Heart right ventricle (tissue), 16 donors: Measurements from ENCODE around the gene RGL4. TPM values are rescaled to one million over a fixed set of nuclear protein-coding genes. Genes with fewer than 3 reads are reported as not detected.
"Not testable (repeated sequence)": the region's sequence is repeated elsewhere in the genome, so short reads cannot be mapped to it uniquely, and the experiment has no call there.

Experiments
- ATAC-seq, 8 donors: fragments of 200-7000 bp; cut with Tn5 transposase; one replicate each; pipeline ENCODE4 v1.9.1; 2020; ENCODE audit warnings: mild to moderate bottlenecking in 8 of 8, moderate library complexity in 8 of 8, moderate number of reproducible peaks in 1 of 8
- DNase-seq, 2 donors: peaks; one replicate each; pipeline ENCODE4 v3.0.0-alpha.2; 2020
- H3K27ac ChIP-seq, 10 donors: fragments of 200-600 bp; sonication (generic) in 2 of 10; one replicate each; pipeline versions ENCODE4 v1.5.0 to v1.8.0; 2020 to 2022; ENCODE audit warnings: mild to moderate bottlenecking in 3 of 10
- H3K27me3 ChIP-seq, 7 donors: fragments of 200-600 bp; one replicate each; pipeline ENCODE4 v1.8.0; 2021 to 2022; ENCODE audit warnings: mild to moderate bottlenecking in 2 of 7
- H3K36me3 ChIP-seq, 9 donors: fragments of 200-600 bp; sonication (generic) in 1 of 9; one replicate each; pipeline versions ENCODE4 v1.5.0 to v1.8.0; 2020 to 2022; ENCODE audit warnings: mild to moderate bottlenecking in 2 of 9
- H3K4me1 ChIP-seq, 9 donors: fragments of 200-600 bp; sonication (generic) in 1 of 9; one replicate each; pipeline versions ENCODE4 v1.5.0 to v1.8.0; 2020 to 2022; ENCODE audit warnings: mild to moderate bottlenecking in 4 of 9
- H3K4me3 ChIP-seq, 10 donors: fragments of 200-600 bp; sonication (generic) in 2 of 10; one replicate each; pipeline versions ENCODE4 v1.5.0 to v1.8.0; 2020 to 2022; ENCODE audit warnings: mild to moderate bottlenecking in 7 of 10, moderate library complexity in 2 of 10
- H3K9me3 ChIP-seq, 11 donors: fragments of 200-600 bp in 10 of 11; sonication (generic) in 2 of 11; one replicate each; pipeline versions ENCODE4 v1.5.0 to v1.8.0; 2013 to 2022; ENCODE audit warnings: mild to moderate bottlenecking in 2 of 11, control low read depth in 1 of 11, moderate library complexity in 1 of 11
- WGBS, 2 donors: extraction: QIAGEN DNeasy Blood & Tissue Kit; methylation state at CpG; one replicate each; pipeline ENCODE4 v1.1.7; 2013; ENCODE audit warnings: inconsistent platforms in 1 of 2; 5-methylcytosine and 5-hydroxymethylcytosine counted together
- intact Hi-C, 10 donors: fragments of 100-400 bp; cut with DNase I; formaldehyde crosslinking; loops; one replicate each; pipeline versions ENCODE4 v1.11.1 to v1.14.2; 2022
- polyA plus RNA-seq, 2 donors: library from polyadenylated mRNA; stranded (reverse); fragments of 200-250 nt; gene quantifications; one replicate each; pipeline ENCODE4 v1.2.3, GENCODE V29; 2013
- total RNA-seq, 10 donors: library from RNA; stranded (reverse); fragmentation: NEBNext Ultra II Directional in 3 of 10; extraction: Animal tissue kit (Norgen Biotek cat#: 25700) in 3 of 10; gene quantifications; one replicate each; pipeline versions ENCODE4 v1.2.1 to v1.2.4, GENCODE V29; 2021 to 2023
- TF ChIP-seq, protein P1 (sequence below), 9 donors: fragments of 200-600 bp; sonication (generic) in 2 of 9; IDR thresholded peaks; one replicate each; pipeline versions ENCODE4 v1.5.0 to v1.8.0; 2021 to 2022; ENCODE audit warnings: antibody characterized with exemption in 9 of 9, mild to moderate bottlenecking in 5 of 9, moderate library complexity in 1 of 9
- donor health status: Arrhythmogenic right ventricular cardiomyopathy.
- donor health status: ischemic (EF 13 %, LVEDD 7.1; RV severe dilation, severe dysfunction).
- donor health status: healthy with polysubstance abuse.
- donor health status: DM: no; HTN: yes; CAD: no.
- donor health status: DM: no; HTN: no; CAD: no.
- donor health status: ischemic (EF 25% LVEDD 6.9; RV normal size, moderate dysfunction).
- donor health status: ischemic (EF 25% LVEDD 5.7; RV mildly dilated, moderate dysfunction).
- donor health status: healthy.
- donor health status: DM: yes; HTN: yes; CAD: no.
- donor health status: Ischemic cardiomyopathy.
- donor health status: ischemic (EF 35%, LVEDD 5.7; RV mildly dilated, moderate dysfunction).
- donor health status: nonischemic (EF 11% LVEDD 7.7; RV severe dilation, severe dysfunction).
- donor health status: DM: yes; HTN: yes; CAD: no.
- donor health status: PGD.
- donor health status: ischemic (EF 29% LVEDD 5.4; RV normal size, mild dysfunction).
- donor health status: nonischemic (EF 23%, LVEDD 6.1; RV moderate dilation, normal function).

Gene RGL4
- total and polyA plus RNA-seq, 12 donors: 0.23 to 1.6 (median 0.44) TPM; not detected in 8

DNA sequence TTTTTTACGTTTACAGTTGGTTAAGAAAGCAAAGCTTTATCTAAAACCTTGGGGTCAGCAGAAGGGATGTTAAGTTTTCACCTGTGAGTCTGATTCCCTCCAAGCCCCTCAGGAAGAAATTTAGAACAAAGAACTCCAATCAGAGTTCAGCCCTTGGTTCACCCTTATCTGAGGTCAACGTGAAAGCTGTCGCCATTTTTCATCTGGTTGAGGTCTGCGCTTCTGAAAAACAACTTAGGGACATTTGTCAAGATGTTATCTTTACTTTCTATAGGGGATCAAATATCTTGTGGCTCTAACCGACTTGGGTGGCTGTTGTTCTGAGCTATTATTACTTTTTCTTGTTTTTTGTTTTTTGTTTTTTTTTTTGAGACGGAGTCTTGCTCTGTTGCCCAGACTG is 30.0 kb downstream of the RGL4 start:
- Histone ChIP-seq H3K4me3 (no peak overlapping the region), H3K27me3 (no peaks in the 10 kb centered on the region), H3K36me3 (no peaks in the 10 kb centered on the region), H3K9me3 (no peaks in the 10 kb centered on the region), H3K4me1 (peaks cover 0 to 16% (median 12%) of the 10 kb centered on the region in 9 donors), H3K27ac (no peak overlapping the region)
- TF ChIP-seq, protein P1, sequence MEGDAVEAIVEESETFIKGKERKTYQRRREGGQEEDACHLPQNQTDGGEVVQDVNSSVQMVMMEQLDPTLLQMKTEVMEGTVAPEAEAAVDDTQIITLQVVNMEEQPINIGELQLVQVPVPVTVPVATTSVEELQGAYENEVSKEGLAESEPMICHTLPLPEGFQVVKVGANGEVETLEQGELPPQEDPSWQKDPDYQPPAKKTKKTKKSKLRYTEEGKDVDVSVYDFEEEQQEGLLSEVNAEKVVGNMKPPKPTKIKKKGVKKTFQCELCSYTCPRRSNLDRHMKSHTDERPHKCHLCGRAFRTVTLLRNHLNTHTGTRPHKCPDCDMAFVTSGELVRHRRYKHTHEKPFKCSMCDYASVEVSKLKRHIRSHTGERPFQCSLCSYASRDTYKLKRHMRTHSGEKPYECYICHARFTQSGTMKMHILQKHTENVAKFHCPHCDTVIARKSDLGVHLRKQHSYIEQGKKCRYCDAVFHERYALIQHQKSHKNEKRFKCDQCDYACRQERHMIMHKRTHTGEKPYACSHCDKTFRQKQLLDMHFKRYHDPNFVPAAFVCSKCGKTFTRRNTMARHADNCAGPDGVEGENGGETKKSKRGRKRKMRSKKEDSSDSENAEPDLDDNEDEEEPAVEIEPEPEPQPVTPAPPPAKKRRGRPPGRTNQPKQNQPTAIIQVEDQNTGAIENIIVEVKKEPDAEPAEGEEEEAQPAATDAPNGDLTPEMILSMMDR (IDR thresholded peaks at IDR 0.05): no peak
- ATAC-seq (no peak), DNase-seq (no peak)
- WGBS, 2 donors: 58 to 66% methylated on average over 6 of the region's 6 CpGs
- intact Hi-C loops: no loop called here

DNA sequence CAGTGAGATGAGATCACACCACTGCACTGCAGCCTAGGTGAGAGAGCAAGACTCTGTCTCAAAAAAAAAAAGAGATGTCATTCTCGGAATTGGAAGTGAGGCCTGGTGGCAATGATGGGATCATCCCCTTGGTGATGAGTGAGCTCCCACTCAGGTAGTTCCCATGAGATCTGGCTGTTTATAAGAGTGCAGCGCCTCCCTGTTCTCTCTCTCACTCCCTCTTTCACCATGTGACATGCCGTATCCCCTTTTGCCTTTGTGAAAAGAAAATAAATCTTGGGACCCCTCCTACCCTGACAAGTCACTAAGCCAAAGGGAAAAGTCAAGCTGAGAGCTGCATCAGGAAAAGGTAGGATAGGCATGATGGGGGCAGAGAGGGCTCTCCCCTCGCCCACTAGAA is 31.3 kb downstream of the RGL4 start:
- DNase-seq (no peak), ATAC-seq (no peak)
- WGBS, 2 donors: 77 to 80% methylated on average over 4 of the region's 4 CpGs
- H3K27ac ChIP-seq: no peak overlapping the region
- H3K4me3 ChIP-seq: no peak overlapping the region
- TF ChIP-seq, protein P1 (IDR thresholded peaks at IDR 0.05): no peak
- intact Hi-C loops: no loop called here
- no peaks in the 10 kb centered on the region for H3K27me3 ChIP-seq
- H3K4me1 ChIP-seq: peaks cover 0 to 5% (median 4%) of the 10 kb centered on the region in 9 donors
- no peaks in the 10 kb centered on the region for H3K36me3 ChIP-seq
- no peaks in the 10 kb centered on the region for H3K9me3 ChIP-seq

DNA sequence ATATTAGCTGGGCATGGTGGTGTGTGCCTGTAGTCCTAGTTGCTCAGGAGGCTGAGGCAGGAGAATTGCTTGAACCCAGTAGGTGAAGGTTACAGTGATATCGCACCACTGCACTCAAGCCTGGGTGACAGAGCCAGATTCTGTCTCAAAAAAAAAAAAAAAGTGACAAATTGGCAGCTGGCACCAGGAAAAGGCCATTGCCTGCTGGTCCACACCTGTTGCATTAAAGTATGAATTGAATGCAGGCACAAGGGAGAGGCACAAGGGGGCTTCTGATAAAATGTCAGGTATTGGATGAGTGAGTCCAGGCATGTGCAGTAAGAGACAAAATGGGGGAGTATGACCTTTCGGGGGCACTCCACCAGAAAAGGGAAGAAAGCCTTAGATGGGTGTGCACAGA is 31.9 kb downstream of the RGL4 start:
- Histone ChIP-seq H3K27me3 (no peaks in the 10 kb centered on the region), H3K36me3 (no peaks in the 10 kb centered on the region), H3K4me1 (peaks cover 0 to under 1% (median 0%) of the 10 kb centered on the region in 9 donors), H3K27ac (no peak overlapping the region), H3K9me3 (no peaks in the 10 kb centered on the region), H3K4me3 (no peak overlapping the region)
- intact Hi-C loops: no loop called here
- DNase-seq (no peak), ATAC-seq (no peak)
- WGBS, 2 donors: 79 to 81% methylated on average over 2 of the region's 2 CpGs
- TF ChIP-seq, protein P1 (IDR thresholded peaks at IDR 0.05): no peak

DNA sequence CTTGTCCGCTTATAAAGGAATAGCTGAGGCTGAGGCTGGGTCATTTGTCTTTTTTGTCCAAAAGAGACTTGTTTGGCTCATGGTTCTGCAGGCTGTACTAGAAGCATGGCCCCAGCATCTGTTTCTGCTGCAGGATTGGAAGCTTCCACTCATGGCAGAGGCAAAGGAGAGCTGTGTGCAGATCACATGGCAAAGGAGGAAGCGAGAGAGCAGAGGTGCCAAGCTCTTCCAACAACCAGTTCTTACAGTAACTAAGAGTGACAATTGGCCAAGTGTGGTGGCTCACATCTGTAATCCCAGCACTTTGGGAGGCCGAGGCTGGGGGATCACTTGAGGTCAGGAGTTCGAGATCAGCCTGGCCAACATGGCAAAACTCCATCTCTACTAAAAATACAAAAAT is 37.3 kb downstream of the RGL4 start:
- H3K27ac ChIP-seq, H3K27me3 ChIP-seq, intact Hi-C loops, DNase-seq, H3K4me3 ChIP-seq, ATAC-seq, H3K9me3 ChIP-seq, H3K4me1 ChIP-seq, H3K36me3 ChIP-seq: not testable (repeated sequence)
- 83 to 85% methylated on average over 4 of the region's 4 CpGs for WGBS, 2 donors

DNA sequence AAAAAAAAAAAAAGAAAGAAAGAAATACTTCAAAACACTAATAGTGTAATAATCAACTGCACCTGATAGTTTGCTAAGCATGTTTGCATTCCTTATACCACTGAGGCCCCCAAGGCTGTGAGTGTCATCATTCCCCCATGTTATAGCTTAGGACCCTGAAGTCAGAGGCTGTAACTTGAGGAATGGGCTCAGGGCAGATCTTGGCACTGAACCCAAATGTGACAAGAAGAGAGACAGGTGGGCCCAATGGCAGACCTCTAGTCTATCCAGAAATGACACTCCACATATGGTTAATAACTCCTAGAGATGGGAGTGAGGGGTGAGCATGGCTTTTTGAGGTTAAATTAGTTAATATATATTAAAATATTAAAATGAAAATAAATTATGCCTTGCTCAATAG is 46.9 kb downstream of the RGL4 start:
- peaks cover 0 to 13% (median 8%) of the 10 kb centered on the region in 9 donors for H3K4me1 ChIP-seq
- no peaks in the 10 kb centered on the region for H3K27me3 ChIP-seq
- DNase-seq (no peak), ATAC-seq (no peak)
- no peak overlapping the region for H3K4me3 ChIP-seq
- no peaks in the 10 kb centered on the region for H3K9me3 ChIP-seq
- TF ChIP-seq, protein P1 (IDR thresholded peaks at IDR 0.05): no peak
- intact Hi-C loops: no loop called here
- no peak overlapping the region for H3K27ac ChIP-seq
- H3K36me3 ChIP-seq: peaks cover 0 to 15% (median 0%) of the 10 kb centered on the region in 9 donors
